Measurements from ENCODE around the gene WHRN. TPM values are rescaled to one million over a fixed set of nuclear protein-coding genes. Genes with fewer than 3 reads are reported as not detected.

WHRN gene
- total and polyA plus RNA-seq, 2 of the 13 experiments (the other 11 are each of a cell fraction or from before 2014, with no cell fraction given), result 2.3 to 5.3 TPM

GRCh38 chr9:114388764-114389375 lies 116.4 kb downstream of the WHRN start:
- FAIRE-seq, result no peak
- no peak overlapping the region for H3K9ac ChIP-seq (ENCODE audit: insufficient read depth, low read depth, low read length)
- in situ Hi-C loops (cut with HindIII; ENCODE audit: extremely low pct_ligation_motif_present, low pct_unique_long_range_greater_than_20kb), result no loop called here
- H3K4me3 ChIP-seq (replicated peaks in 1 of 3; ENCODE audit: insufficient read depth in 1 of 3, low read depth in 2 of 3, low read length in 3 of 3), result no peak overlapping the region
- peaks cover 40% of the 10 kb centered on the region for H3K4me1 ChIP-seq (ENCODE audit: insufficient read depth, low read length)
- BruUV-seq (replicated peaks), result no TSS peak
- DNase-seq (ENCODE audit: low spot score), result no peak
- ChIA-PET POLR2A (interaction anchor here (3.4 kb wide), 1 partner anchor 9 kb away, joined by 24 read pairs; no protein-coding TSS in a partner anchor), CTCF (ENCODE audit: low intra/inter-chr PET ratio, low total read pairs) (no interaction called here)
- H3K27ac ChIP-seq (ENCODE audit: extremely low read length, insufficient read depth, low read length), result no peak overlapping the region
- H3K9me3 ChIP-seq (ENCODE audit: low read length), result no peaks in the 10 kb centered on the region
- ATAC-seq, result no peak
- no peak for TF ChIP-seq HNRNPL (IDR thresholded peaks at IDR 0.05; ENCODE audit: low read depth, low read length)
- no peak for TF ChIP-seq ZNF232 (CRISPR knock-in tag; IDR thresholded peaks at IDR 0.05; ENCODE audit: borderline replicate concordance)
- TF ChIP-seq IKZF1 (IDR thresholded peaks at IDR 0.05), result no peak
- TF ChIP-seq, protein P1, sequence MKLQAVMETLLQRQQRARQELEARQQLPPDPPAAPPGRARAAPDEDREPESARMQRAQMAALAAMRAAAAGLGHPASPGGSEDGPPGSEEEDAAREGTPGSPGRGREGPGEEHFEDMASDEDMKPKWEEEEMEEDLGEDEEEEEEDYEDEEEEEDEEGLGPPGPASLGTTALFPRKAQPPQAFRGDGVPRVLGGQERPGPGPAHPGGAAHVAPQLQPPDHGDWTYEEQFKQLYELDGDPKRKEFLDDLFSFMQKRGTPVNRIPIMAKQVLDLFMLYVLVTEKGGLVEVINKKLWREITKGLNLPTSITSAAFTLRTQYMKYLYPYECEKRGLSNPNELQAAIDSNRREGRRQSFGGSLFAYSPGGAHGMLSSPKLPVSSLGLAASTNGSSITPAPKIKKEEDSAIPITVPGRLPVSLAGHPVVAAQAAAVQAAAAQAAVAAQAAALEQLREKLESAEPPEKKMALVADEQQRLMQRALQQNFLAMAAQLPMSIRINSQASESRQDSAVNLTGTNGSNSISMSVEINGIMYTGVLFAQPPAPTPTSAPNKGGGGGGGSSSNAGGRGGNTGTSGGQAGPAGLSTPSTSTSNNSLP (IDR thresholded peaks at IDR 0.05; ENCODE audit: low read depth, low read length), result no peak
- TF ChIP-seq HOXA5 (CRISPR knock-in tag; IDR thresholded peaks at IDR 0.05), result no peak
- TF ChIP-seq NR3C1 (CRISPR knock-in tag; IDR thresholded peaks at IDR 0.05), result no peak
- TF ChIP-seq SRY (CRISPR knock-in tag; IDR thresholded peaks at IDR 0.05), result no peak
- TF ChIP-seq, protein P2, sequence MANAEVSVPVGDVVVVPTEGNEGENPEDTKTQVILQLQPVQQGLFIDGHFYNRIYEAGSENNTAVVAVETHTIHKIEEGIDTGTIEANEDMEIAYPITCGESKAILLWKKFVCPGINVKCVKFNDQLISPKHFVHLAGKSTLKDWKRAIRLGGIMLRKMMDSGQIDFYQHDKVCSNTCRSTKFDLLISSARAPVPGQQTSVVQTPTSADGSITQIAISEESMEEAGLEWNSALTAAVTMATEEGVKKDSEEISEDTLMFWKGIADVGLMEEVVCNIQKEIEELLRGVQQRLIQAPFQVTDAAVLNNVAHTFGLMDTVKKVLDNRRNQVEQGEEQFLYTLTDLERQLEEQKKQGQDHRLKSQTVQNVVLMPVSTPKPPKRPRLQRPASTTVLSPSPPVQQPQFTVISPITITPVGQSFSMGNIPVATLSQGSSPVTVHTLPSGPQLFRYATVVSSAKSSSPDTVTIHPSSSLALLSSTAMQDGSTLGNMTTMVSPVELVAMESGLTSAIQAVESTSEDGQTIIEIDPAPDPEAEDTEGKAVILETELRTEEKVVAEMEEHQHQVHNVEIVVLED (CRISPR knock-in tag; IDR thresholded peaks at IDR 0.05; ENCODE audit: borderline replicate concordance), result no peak
- TF ChIP-seq ZNF562 (CRISPR knock-in tag; IDR thresholded peaks at IDR 0.05; ENCODE audit: borderline replicate concordance), result no peak
- no peak for TF ChIP-seq ZNF672 (CRISPR knock-in tag; IDR thresholded peaks at IDR 0.05)
- TF ChIP-seq HES4 (CRISPR knock-in tag; IDR thresholded peaks at IDR 0.05; ENCODE audit: borderline replicate concordance), result no peak
- TF ChIP-seq DRAP1 (CRISPR knock-in tag; IDR thresholded peaks at IDR 0.05), result no peak
- WGBS (ENCODE audit: low lambda C conversion rate), result 94% methylated on average over 7 of the region's 9 CpGs
- intact Hi-C loops (cut with micrococcal nuclease; ENCODE audit: unreplicated experiment), result loop anchor here (5.0 kb wide), 1 partner anchor 52 kb away; no protein-coding TSS in a partner anchor
- 0 out of 2 replicates have a peak, but pooled peaks cover 5% of the 10 kb centered on the region for H4K20me1 ChIP-seq (ENCODE audit: insufficient read depth, low read length)
- H3K36me3 ChIP-seq (replicated peaks in 1 of 2; ENCODE audit: control insufficient read depth in 1 of 2, insufficient read depth in 2 of 2, low read length in 2 of 2), result no peaks in the 10 kb centered on the region
- no peak overlapping the region for H2AFZ ChIP-seq (ENCODE audit: low read length)
- H3K4me2 ChIP-seq (ENCODE audit: low read depth, low read length), result no peak overlapping the region
- H3K79me2 ChIP-seq (ENCODE audit: insufficient read depth, low read length), result no peaks in the 10 kb centered on the region
- H3K27me3 ChIP-seq (ENCODE audit: control insufficient read depth in 1 of 2, insufficient read depth in 2 of 2, low read length in 2 of 2), result no peaks in the 10 kb centered on the region

Data from HepG2 (cell line).